Prostate gland (tissue), 2 donors: ENCODE results near the gene BRCC3.

Experiments used
- POLR2A ChIP-seq: fragments of 450-650 bp; IDR thresholded peaks from one replicate; pipeline ENCODE4 v1.6.1; 2016; ENCODE audit warnings: antibody characterized with exemption, mild to moderate bottlenecking
- TF ChIP-seq, protein P1 (sequence below), 4 experiments: fragments of 200-600 bp in 2 of 4; fragments of 450-650 bp in 2 of 4; sonication (generic) in 2 of 4; IDR thresholded peaks; 1 replicate in 3 of 4; 2 replicates in 1 of 4; pipeline ENCODE4 v1.5.1; 2016 to 2019; ENCODE audit warnings: antibody characterized with exemption in 4 of 4, mild to moderate bottlenecking in 2 of 4, moderate library complexity in 2 of 4

DNA sequence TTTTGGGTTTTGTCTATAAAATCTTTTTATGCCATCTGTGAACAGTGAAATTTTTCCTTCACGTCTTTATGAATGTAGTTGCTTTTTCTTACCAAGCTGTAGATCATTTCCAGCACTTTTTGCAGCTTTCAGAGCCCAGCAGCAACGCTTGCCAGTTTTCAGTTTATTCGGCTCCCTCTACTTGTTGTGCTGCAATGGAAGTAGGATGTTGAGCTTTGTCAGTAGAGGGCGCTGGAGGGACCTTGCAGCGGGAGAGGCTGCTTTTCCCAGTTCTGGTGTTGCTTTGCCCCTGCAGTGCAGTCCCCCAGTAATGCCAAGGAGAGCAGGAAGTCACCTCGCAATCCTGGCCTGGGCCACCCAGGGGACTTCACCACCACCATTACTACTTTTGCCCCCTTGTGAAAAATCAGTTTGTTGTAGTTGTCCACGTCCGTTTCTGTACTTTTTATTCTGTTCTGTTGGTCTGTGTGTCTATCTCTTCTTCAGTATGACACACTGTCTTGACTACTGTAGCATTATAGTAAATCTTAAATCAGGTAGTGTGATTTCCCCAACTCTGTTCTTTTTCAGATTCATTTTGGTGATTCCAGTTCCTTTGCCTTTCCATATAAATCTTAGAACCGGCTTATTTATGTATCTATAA is 22.2 kb upstream of the BRCC3 start:
- no peak for TF ChIP-seq POLR2A
- TF ChIP-seq, protein P1, sequence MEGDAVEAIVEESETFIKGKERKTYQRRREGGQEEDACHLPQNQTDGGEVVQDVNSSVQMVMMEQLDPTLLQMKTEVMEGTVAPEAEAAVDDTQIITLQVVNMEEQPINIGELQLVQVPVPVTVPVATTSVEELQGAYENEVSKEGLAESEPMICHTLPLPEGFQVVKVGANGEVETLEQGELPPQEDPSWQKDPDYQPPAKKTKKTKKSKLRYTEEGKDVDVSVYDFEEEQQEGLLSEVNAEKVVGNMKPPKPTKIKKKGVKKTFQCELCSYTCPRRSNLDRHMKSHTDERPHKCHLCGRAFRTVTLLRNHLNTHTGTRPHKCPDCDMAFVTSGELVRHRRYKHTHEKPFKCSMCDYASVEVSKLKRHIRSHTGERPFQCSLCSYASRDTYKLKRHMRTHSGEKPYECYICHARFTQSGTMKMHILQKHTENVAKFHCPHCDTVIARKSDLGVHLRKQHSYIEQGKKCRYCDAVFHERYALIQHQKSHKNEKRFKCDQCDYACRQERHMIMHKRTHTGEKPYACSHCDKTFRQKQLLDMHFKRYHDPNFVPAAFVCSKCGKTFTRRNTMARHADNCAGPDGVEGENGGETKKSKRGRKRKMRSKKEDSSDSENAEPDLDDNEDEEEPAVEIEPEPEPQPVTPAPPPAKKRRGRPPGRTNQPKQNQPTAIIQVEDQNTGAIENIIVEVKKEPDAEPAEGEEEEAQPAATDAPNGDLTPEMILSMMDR (IDR thresholded peaks at IDR 0.05), result no peak
